Chondrocyte (in vitro differentiated cells): ENCODE measurements around the gene ACSF3. TPM values are rescaled to one million over a fixed set of nuclear protein-coding genes. Genes with fewer than 3 reads are reported as not detected.

ENCODE experiments used
- DNase-seq: peaks from one replicate; pipeline ENCODE4 v3.0.0; 2021; ENCODE audit warnings: mixed read lengths, low spot score
- H3K27ac Mint-ChIP-seq: one replicate; pipeline ENCODE4 v1.8.0; 2021; ENCODE audit warnings: mild to moderate bottlenecking, moderate library complexity, mixed read lengths; ENCODE audit not compliant: unreplicated experiment
- H3K27me3 Mint-ChIP-seq: 2 replicates; pipeline ENCODE4 v1.8.0; 2021; ENCODE audit warnings: low read depth, mixed read lengths
- H3K36me3 Mint-ChIP-seq: 2 replicates; pipeline ENCODE4 v1.8.0; 2021; ENCODE audit warnings: low read depth, mixed read lengths
- H3K4me1 Mint-ChIP-seq: 2 replicates; pipeline ENCODE4 v1.8.0; 2021; ENCODE audit warnings: low read depth, mild to moderate bottlenecking, mixed read lengths
- H3K4me3 Mint-ChIP-seq: one replicate; pipeline ENCODE4 v1.8.0; 2021; ENCODE audit warnings: mild to moderate bottlenecking, moderate library complexity, mixed read lengths; ENCODE audit not compliant: unreplicated experiment
- H3K9me3 Mint-ChIP-seq: 2 replicates; pipeline ENCODE4 v1.8.0; 2021; ENCODE audit warnings: low read depth, mixed read lengths
- total RNA-seq: library from RNA; stranded (reverse); gene quantifications from 3 replicates; pipeline ENCODE4 v1.2.1, GENCODE V29; 2021
- TF ChIP-seq, protein P1 (sequence below): fragments of 200-600 bp; sonication (generic); IDR thresholded peaks from 2 replicates; pipeline ENCODE4 v1.5.0; 2021; ENCODE audit warnings: antibody characterized with exemption, mild to moderate bottlenecking, moderate library complexity

ACSF3 gene
- total RNA-seq, 1 donor from 2014 or later, result 19.5 TPM

GRCh38 chr16:89055894-89056555 is 37.6 kb upstream of the ACSF3 start:
- H3K27ac Mint-ChIP-seq, result no peak overlapping the region
- peaks cover 30% of the 10 kb centered on the region for H3K27me3 Mint-ChIP-seq

DNA sequence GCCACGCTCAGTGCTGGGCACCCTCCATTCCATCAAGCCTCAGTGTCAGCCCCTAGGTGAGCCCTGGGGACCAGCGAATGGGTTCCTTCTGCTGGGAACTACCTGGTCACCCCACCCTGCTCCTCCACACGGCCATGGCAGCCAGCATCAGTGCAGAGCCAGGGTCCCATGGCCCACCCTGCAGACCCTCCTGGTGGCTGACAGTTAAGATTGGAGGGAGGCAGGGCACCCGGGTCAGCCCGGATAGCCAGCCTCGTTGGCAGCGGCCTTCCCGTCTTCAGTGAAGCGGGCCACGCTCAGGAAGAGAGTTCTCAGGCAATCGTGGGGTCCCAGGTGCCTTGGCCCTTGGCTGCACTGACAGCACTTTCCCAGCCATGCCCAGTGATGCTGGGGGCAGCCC is 37.1 kb upstream of the ACSF3 start:
- H3K4me1 Mint-ChIP-seq, result no peaks in the 10 kb centered on the region
- no peak overlapping the region for H3K4me3 Mint-ChIP-seq
- no peak for DNase-seq
- H3K27me3 Mint-ChIP-seq, result peaks cover 34% of the 10 kb centered on the region
- H3K9me3 Mint-ChIP-seq, result no peaks in the 10 kb centered on the region
- TF ChIP-seq, protein P1, sequence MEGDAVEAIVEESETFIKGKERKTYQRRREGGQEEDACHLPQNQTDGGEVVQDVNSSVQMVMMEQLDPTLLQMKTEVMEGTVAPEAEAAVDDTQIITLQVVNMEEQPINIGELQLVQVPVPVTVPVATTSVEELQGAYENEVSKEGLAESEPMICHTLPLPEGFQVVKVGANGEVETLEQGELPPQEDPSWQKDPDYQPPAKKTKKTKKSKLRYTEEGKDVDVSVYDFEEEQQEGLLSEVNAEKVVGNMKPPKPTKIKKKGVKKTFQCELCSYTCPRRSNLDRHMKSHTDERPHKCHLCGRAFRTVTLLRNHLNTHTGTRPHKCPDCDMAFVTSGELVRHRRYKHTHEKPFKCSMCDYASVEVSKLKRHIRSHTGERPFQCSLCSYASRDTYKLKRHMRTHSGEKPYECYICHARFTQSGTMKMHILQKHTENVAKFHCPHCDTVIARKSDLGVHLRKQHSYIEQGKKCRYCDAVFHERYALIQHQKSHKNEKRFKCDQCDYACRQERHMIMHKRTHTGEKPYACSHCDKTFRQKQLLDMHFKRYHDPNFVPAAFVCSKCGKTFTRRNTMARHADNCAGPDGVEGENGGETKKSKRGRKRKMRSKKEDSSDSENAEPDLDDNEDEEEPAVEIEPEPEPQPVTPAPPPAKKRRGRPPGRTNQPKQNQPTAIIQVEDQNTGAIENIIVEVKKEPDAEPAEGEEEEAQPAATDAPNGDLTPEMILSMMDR, result no peak
- H3K36me3 Mint-ChIP-seq, result no peaks in the 10 kb centered on the region
- no peak overlapping the region for H3K27ac Mint-ChIP-seq

More at GRCh38 chr16:89055894-89056555, 37.6 kb upstream of the ACSF3 start:
- TF ChIP-seq, protein P1, result no peak
- Mint-ChIP-seq H3K9me3 (no peaks in the 10 kb centered on the region), H3K36me3 (no peaks in the 10 kb centered on the region), H3K4me3 (no peak overlapping the region), H3K4me1 (no peaks in the 10 kb centered on the region)
- DNase-seq, result no peak

- TF ChIP-seq, protein P1, result no peak
- H3K4me1 Mint-ChIP-seq, result no peaks in the 10 kb centered on the region
- H3K27ac Mint-ChIP-seq, result no peak overlapping the region
- no peaks in the 10 kb centered on the region for H3K9me3 Mint-ChIP-seq
- H3K36me3 Mint-ChIP-seq, result no peaks in the 10 kb centered on the region
- no peak overlapping the region for H3K4me3 Mint-ChIP-seq
- H3K27me3 Mint-ChIP-seq, result peaks cover 37% of the 10 kb centered on the region
- no peak for DNase-seq
These were observed 35.9 kb upstream of the ACSF3 start for GRCh38 chr16:89057738-89058137.

DNA sequence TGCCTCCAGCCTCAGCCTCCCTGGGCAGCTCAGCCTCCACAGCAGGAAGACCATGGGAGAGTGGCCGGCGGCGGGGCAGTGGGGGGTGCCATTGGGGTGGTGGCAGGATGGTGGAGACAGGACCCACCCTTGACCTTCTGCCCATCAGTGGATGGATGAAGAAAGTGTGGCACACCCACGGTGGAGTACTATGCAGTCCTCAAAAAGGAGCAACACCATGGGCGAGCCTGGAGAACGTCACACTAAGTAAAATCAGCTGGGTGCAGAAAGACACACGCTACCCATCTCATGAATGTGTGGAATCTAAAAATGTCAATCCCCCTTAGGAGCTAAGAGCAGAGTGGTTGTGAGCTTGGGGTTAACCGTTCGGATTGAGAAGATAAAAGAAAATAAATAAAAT is 34.8 kb upstream of the ACSF3 start:
- no peak for DNase-seq
- H3K4me1 Mint-ChIP-seq, result no peaks in the 10 kb centered on the region
- TF ChIP-seq, protein P1, result no peak
- peaks cover 36% of the 10 kb centered on the region for H3K27me3 Mint-ChIP-seq
- H3K27ac Mint-ChIP-seq, result no peak overlapping the region
- no peak overlapping the region for H3K4me3 Mint-ChIP-seq
- H3K9me3 Mint-ChIP-seq, result no peaks in the 10 kb centered on the region
- no peaks in the 10 kb centered on the region for H3K36me3 Mint-ChIP-seq

GRCh38 chr16:89060207-89060794 is 33.4 kb upstream of the ACSF3 start:
- TF ChIP-seq, protein P1, result no peak
- Mint-ChIP-seq H3K27me3 (peaks cover 28% of the 10 kb centered on the region), H3K27ac (no peak overlapping the region), H3K4me1 (no peaks in the 10 kb centered on the region), H3K9me3 (no peaks in the 10 kb centered on the region), H3K4me3 (no peak overlapping the region), H3K36me3 (no peaks in the 10 kb centered on the region)
- no peak for DNase-seq
